ENCODE data around the gene EDEM3. TPM values are rescaled to one million over a fixed set of nuclear protein-coding genes. Genes with fewer than 3 reads are reported as not detected.

Gene EDEM3, protein sequence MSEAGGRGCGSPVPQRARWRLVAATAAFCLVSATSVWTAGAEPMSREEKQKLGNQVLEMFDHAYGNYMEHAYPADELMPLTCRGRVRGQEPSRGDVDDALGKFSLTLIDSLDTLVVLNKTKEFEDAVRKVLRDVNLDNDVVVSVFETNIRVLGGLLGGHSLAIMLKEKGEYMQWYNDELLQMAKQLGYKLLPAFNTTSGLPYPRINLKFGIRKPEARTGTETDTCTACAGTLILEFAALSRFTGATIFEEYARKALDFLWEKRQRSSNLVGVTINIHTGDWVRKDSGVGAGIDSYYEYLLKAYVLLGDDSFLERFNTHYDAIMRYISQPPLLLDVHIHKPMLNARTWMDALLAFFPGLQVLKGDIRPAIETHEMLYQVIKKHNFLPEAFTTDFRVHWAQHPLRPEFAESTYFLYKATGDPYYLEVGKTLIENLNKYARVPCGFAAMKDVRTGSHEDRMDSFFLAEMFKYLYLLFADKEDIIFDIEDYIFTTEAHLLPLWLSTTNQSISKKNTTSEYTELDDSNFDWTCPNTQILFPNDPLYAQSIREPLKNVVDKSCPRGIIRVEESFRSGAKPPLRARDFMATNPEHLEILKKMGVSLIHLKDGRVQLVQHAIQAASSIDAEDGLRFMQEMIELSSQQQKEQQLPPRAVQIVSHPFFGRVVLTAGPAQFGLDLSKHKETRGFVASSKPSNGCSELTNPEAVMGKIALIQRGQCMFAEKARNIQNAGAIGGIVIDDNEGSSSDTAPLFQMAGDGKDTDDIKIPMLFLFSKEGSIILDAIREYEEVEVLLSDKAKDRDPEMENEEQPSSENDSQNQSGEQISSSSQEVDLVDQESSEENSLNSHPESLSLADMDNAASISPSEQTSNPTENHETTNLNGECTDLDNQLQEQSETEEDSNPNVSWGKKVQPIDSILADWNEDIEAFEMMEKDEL
- total RNA-seq (2022; extraction: Qiagen RNA extraction; ENCODE audit: low read depth), result 7.4 to 12.0 TPM (median 10.5 TPM) in 5 replicates

GRCh38 chr1:184754476-184755225 is at the start of gene EDEM3:
Gene EDEM3, minus strand, starts transcription at chr1:184754858. Its CDS starts 212 bp downstream, at chr1:184754646.

Other genes starting within 250 kb of the EDEM3 start
- 0.95 to 1.5 TPM (median 1.0 TPM) in 5 replicates for gene NIBAN1, start 219.7 kb upstream of the EDEM3 start, total RNA-seq (2022; extraction: Qiagen RNA extraction; ENCODE audit: low read depth)